BJ (cell line): ENCODE data around the gene NELL1. TPM values are rescaled to one million over a fixed set of nuclear protein-coding genes. Genes with fewer than 3 reads are reported as not detected.

ENCODE experiments used
- CTCF ChIA-PET: fragments of 350-600 bp; formaldehyde crosslinking; extraction: SDS; loops from one replicate; lab custom pipeline; 2021; ENCODE audit warnings: antibody characterized with exemption, inconsistent platforms; lab: Yijun Ruan, JAX
- POLR2A ChIA-PET: fragments of 300-600 bp; sonication (Branson Sonifier 250); formaldehyde crosslinking; extraction: SDS; loops from one replicate; lab custom pipeline; 2021; ENCODE audit warnings: antibody characterized with exemption; lab: Charles Lee
- DNase-seq: peaks from one replicate; pipeline ENCODE4 v3.0.0-alpha.2; 2011; ENCODE audit warnings: low read depth
- H3K27me3 ChIP-seq: 2 replicates; pipeline ENCODE4 v1.6.0; 2011; ENCODE audit warnings: low read length; ENCODE audit not compliant: control insufficient read depth, insufficient read depth
- H3K36me3 ChIP-seq: 2 replicates; pipeline ENCODE4 v1.5.1; 2011; ENCODE audit warnings: low read length; ENCODE audit not compliant: control insufficient read depth, insufficient read depth
- H3K4me3 ChIP-seq: 2 replicates; pipeline ENCODE4 v1.5.1; 2011; ENCODE audit warnings: low read depth, mild to moderate bottlenecking, control low read depth, low read length
- polyA plus RNA-seq: library from polyadenylated mRNA; depleted of rRNA; stranded (reverse); fragments of >200 nt; gene quantifications from 2 replicates; pipeline ENCODE4 v1.2.3, GENCODE V29; 2011
- TF ChIP-seq, protein P1 (sequence below): IDR thresholded peaks from 2 replicates; pipeline ENCODE4 v1.5.1; 2011; ENCODE audit warnings: low read depth, mild to moderate bottlenecking, control low read depth, inconsistent platforms, low read length, moderate library complexity; ENCODE audit not compliant: insufficient read depth

Gene NELL1
- polyA plus RNA-seq, 1 experiment = not detected

DNA sequence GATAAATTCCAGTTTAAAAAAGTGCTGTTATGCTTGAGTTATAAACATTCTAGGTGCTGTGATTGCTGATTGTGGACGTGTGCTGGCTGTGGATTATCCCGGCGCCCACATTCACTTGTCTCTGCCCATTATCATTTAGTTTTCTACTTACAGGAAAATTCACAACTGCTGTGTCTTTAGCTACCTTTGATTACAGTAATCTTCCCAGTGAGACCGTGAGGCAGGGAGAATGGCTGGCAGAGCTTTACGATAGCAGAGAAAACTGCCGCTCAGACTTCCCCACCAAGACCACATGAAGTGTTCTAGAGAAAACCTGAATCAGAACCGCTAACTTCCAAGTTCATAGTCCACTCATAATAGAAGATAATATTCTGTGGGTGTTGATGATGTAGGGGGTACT is 34.6 kb upstream of the NELL1 start:
- CTCF ChIA-PET = no interaction called here
- no peak for DNase-seq
- no peaks in the 10 kb centered on the region for H3K27me3 ChIP-seq
- TF ChIP-seq, protein P1, sequence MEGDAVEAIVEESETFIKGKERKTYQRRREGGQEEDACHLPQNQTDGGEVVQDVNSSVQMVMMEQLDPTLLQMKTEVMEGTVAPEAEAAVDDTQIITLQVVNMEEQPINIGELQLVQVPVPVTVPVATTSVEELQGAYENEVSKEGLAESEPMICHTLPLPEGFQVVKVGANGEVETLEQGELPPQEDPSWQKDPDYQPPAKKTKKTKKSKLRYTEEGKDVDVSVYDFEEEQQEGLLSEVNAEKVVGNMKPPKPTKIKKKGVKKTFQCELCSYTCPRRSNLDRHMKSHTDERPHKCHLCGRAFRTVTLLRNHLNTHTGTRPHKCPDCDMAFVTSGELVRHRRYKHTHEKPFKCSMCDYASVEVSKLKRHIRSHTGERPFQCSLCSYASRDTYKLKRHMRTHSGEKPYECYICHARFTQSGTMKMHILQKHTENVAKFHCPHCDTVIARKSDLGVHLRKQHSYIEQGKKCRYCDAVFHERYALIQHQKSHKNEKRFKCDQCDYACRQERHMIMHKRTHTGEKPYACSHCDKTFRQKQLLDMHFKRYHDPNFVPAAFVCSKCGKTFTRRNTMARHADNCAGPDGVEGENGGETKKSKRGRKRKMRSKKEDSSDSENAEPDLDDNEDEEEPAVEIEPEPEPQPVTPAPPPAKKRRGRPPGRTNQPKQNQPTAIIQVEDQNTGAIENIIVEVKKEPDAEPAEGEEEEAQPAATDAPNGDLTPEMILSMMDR = no peak
- no peaks in the 10 kb centered on the region for H3K36me3 ChIP-seq
- POLR2A ChIA-PET = no interaction called here
- H3K4me3 ChIP-seq = no peak overlapping the region

DNA sequence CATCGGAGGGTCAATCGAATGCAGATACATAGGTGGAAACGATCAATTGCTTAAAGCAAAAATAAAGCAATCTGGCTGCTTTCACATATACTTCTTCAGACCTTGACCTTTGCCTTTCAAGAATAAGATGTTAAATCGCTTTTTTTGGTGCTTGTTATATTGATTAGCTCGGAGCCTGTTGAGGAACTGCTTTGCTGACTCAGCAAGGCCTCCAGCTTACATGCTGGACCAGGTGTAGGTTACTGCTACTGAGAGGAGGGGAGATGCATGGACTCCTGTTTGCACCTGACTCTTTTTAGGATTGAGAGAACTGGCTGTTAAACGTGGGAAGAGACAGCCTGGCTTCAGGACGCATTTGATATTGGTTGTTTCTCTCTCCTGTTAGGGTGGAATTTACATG is 31.3 kb upstream of the NELL1 start:
- TF ChIP-seq, protein P1 = no peak
- no peaks in the 10 kb centered on the region for H3K27me3 ChIP-seq
- no peak overlapping the region for H3K4me3 ChIP-seq
- no peaks in the 10 kb centered on the region for H3K36me3 ChIP-seq
- ChIA-PET POLR2A (no interaction called here), CTCF (interaction anchor here (2.2 kb wide), 1 partner anchor 10 kb away, joined by 8 read pairs; no protein-coding TSS in a partner anchor)
- no peak for DNase-seq

DNA sequence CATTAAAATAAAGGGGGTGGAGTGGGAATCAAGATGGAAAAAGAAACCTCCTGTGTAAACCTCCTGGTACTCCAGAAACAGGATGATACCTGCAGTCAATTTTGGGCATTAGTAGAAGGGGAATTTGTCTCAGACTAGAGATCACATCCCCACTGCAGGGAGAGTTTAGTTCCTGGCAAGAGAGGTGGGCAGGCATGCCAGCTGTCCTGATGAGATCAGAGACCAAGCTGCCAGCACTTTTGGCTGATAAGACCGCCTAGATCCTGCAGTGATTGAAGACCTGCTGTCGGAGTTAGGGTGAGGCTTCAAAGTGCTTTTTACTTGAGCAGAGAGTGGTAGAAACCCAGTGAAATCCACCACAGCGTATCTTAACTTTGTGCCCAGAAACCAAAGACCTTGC is 29.7 kb upstream of the NELL1 start:
- ChIA-PET CTCF (interaction anchor here (0.8 kb wide), 1 partner anchor 8 kb away, joined by 4 read pairs; no protein-coding TSS in a partner anchor), POLR2A (no interaction called here)
- H3K36me3 ChIP-seq = no peaks in the 10 kb centered on the region
- TF ChIP-seq, protein P1 = no peak
- H3K4me3 ChIP-seq = no peak overlapping the region
- DNase-seq = no peak
- no peaks in the 10 kb centered on the region for H3K27me3 ChIP-seq

DNA sequence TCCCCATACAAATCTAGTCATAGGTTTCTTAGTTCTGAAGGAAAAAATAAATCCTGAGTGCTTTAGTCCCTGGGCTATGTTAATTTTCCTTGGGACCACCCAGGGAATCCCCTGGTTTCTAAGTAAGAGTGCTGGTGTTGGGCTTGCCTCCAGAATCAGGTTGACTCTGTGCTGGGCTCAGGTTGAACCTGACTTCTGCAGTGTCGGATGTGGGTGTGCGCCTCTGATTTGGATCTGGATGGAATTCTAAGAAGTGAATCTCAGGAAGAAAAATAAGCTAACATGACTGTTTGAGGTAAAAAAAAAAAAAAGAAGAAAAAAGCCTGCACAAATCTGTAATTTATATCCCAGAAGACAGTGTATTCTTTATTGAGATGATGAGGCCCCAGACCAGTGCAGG is 29.0 kb upstream of the NELL1 start:
- CTCF ChIA-PET = no interaction called here
- DNase-seq = no peak
- no peaks in the 10 kb centered on the region for H3K27me3 ChIP-seq
- no peaks in the 10 kb centered on the region for H3K36me3 ChIP-seq
- no peak overlapping the region for H3K4me3 ChIP-seq
- POLR2A ChIA-PET = no interaction called here
- TF ChIP-seq, protein P1 = no peak

DNA sequence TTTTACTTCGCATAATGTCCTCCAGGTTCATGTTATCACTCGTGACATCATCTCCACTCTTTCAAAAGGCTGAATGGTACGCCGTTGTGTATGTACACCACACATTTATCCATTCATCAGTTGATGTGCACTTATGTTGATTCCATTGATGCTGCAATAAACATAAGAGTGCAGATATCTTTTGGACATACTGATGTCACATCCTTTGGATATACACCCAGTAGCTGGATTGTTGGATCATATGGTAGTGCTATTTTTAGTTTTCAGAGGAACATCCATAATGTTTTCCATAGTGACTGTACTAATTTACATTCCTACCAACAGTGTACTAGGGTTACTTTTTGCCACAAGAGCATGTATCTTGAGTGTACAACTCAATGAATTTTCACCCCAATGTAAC is 25.0 kb upstream of the NELL1 start:
- TF ChIP-seq, protein P1 = no peak
- Histone ChIP-seq H3K27me3 (no peaks in the 10 kb centered on the region), H3K4me3 (no peak overlapping the region), H3K36me3 (no peaks in the 10 kb centered on the region)
- CTCF ChIA-PET = interaction anchor here (1.2 to 1.3 kb wide), 2 partner anchors 15 to 28 kb away, joined by 3 to 5 read pairs; no protein-coding TSS in a partner anchor
- DNase-seq = no peak
- POLR2A ChIA-PET = no interaction called here
